HepG2 (cell line): ENCODE measurements around the gene ATP1B2. TPM values are rescaled to one million over a fixed set of nuclear protein-coding genes. Genes with fewer than 3 reads are reported as not detected.

ENCODE experiments used
- ETV6 ChIP-seq: sonication (generic); formaldehyde crosslinking; conservative IDR thresholded peaks from 2 replicates; pipeline ENCODE4 v1.4.0; 2020; ENCODE audit warnings: missing genetic modification reagents
- GFI1 ChIP-seq: sonication (generic); formaldehyde crosslinking; IDR thresholded peaks from 2 replicates; pipeline ENCODE4 v1.5.0; 2020; ENCODE audit warnings: missing genetic modification reagents, mild to moderate bottlenecking, borderline replicate concordance
- KAT8 ChIP-seq: IDR thresholded peaks from 2 replicates; pipeline ENCODE4 v1.6.1; 2016; ENCODE audit warnings: missing genetic modification reagents, missing compliant biosample characterization
- KDM2A ChIP-seq: sonication (generic); formaldehyde crosslinking; IDR thresholded peaks from 2 replicates; pipeline ENCODE4 v1.4.0; 2020; ENCODE audit warnings: low read depth, missing genetic modification reagents, borderline replicate concordance
- KLF15 ChIP-seq: sonication (generic); formaldehyde crosslinking; IDR thresholded peaks from 2 replicates; pipeline ENCODE4 v1.8.1; 2023; ENCODE audit warnings: borderline replicate concordance, mild to moderate bottlenecking, inconsistent platforms, missing genetic modification reagents, mixed read lengths
- MNT ChIP-seq: fragments of 450-650 bp; IDR thresholded peaks from 2 replicates; pipeline ENCODE4 v1.6.1; 2016
- POLR2A ChIP-seq, 2 experiments: IDR thresholded peaks; 2 replicates each; pipeline ENCODE4 v1.6.1; 2011; ENCODE audit warnings: low read depth in 2 of 2, low read length in 2 of 2, mild to moderate bottlenecking in 1 of 2, moderate library complexity in 1 of 2; ENCODE audit not compliant: insufficient read depth in 1 of 2
- SOX5 ChIP-seq: IDR thresholded peaks from 2 replicates; pipeline ENCODE4 v1.6.1; 2016; ENCODE audit warnings: borderline replicate concordance
- SP4 ChIP-seq: sonication (generic); formaldehyde crosslinking; IDR thresholded peaks from 2 replicates; pipeline ENCODE4 v1.8.1; 2023; ENCODE audit warnings: mild to moderate bottlenecking, missing genetic modification reagents
- SYNCRIP ChIP-seq: fragments of 200-400 bp; formaldehyde crosslinking; IDR thresholded peaks from 2 replicates; pipeline ENCODE4 v1.6.1; 2018; ENCODE audit warnings: mild to moderate bottlenecking, low read depth, low read length; ENCODE audit not compliant: insufficient read depth
- TBL1XR1 ChIP-seq: fragments of 150-350 bp; IDR thresholded peaks from 2 replicates; pipeline ENCODE4 v1.6.1; 2014; ENCODE audit warnings: borderline replicate concordance, low read length; ENCODE audit not compliant: partially characterized antibody
- ZBED4 ChIP-seq: sonication (generic); formaldehyde crosslinking; IDR thresholded peaks from 2 replicates; pipeline ENCODE4 v1.4.0; 2020; ENCODE audit warnings: missing genetic modification reagents, borderline replicate concordance
- ZMYM3 ChIP-seq: sonication (generic); formaldehyde crosslinking; IDR thresholded peaks from 2 replicates; pipeline ENCODE4 v1.5.1; 2020; ENCODE audit warnings: mild to moderate bottlenecking, missing genetic modification reagents
- ZNF350 ChIP-seq: sonication (generic); formaldehyde crosslinking; IDR thresholded peaks from 2 replicates; pipeline ENCODE4 v1.4.0; 2020; ENCODE audit warnings: mild to moderate bottlenecking, low read depth, missing genetic modification reagents, borderline replicate concordance
- ZNF362 ChIP-seq: sonication (generic); formaldehyde crosslinking; IDR thresholded peaks from 2 replicates; pipeline ENCODE4 v1.4.0; 2020; ENCODE audit warnings: missing genetic modification reagents, mild to moderate bottlenecking, borderline replicate concordance
- ZNF644 ChIP-seq: IDR thresholded peaks from 2 replicates; pipeline ENCODE4 v1.6.1; 2016; ENCODE audit warnings: low read depth
- ZNF770 ChIP-seq: sonication (generic); formaldehyde crosslinking; IDR thresholded peaks from 2 replicates; pipeline ENCODE4 v1.5.0; 2020; ENCODE audit warnings: mild to moderate bottlenecking, missing genetic modification reagents
- ZNF777 ChIP-seq: sonication (generic); formaldehyde crosslinking; IDR thresholded peaks from 2 replicates; pipeline ENCODE4 v1.4.0; 2020; ENCODE audit warnings: missing genetic modification reagents
- ZNF788 ChIP-seq: sonication (generic); formaldehyde crosslinking; IDR thresholded peaks from 2 replicates; pipeline ENCODE4 v1.5.0; 2020; ENCODE audit warnings: mild to moderate bottlenecking, missing genetic modification reagents, borderline replicate concordance
- ZSCAN9 ChIP-seq: IDR thresholded peaks from 2 replicates; pipeline ENCODE4 v1.6.1; 2016; ENCODE audit warnings: borderline replicate concordance
- polyA plus RNA-seq, 8 experiments: library from polyadenylated mRNA; depleted of rRNA in 3 of 8; stranded (reverse) in 7 of 8; unstranded in 1 of 8; fragments of >200 nt; fragmentation: Illumina TruSeq in 4 of 8; extraction: Trizol in 4 of 8; gene quantifications; 2 replicates each; pipeline versions ENCODE4 v1.2.1 to v1.2.3, GENCODE V29; 2011 to 2016; ENCODE audit warnings: low read depth in 4 of 8, missing spikeins in 1 of 8, mixed read lengths in 1 of 8; ENCODE audit not compliant: insufficient read depth in 1 of 8
- total RNA-seq, 5 experiments: library from RNA; depleted of rRNA; stranded (reverse); fragments of >200 nt; fragmentation: Illumina TruSeq; extraction: Trizol; gene quantifications; 2 replicates each; pipeline ENCODE4 v1.2.3, GENCODE V29; 2016; ENCODE audit warnings: low read depth in 1 of 5
- TF ChIP-seq, protein P1 (sequence below): sonication (generic); formaldehyde crosslinking; IDR thresholded peaks from 2 replicates; pipeline ENCODE4 v1.5.0; 2020; ENCODE audit warnings: missing genetic modification reagents, mild to moderate bottlenecking, borderline replicate concordance

ATP1B2 gene
- total and polyA plus RNA-seq, 2 of the 13 experiments (the other 11 are each of a cell fraction or from before 2014, with no cell fraction given), result not detected

DNA sequence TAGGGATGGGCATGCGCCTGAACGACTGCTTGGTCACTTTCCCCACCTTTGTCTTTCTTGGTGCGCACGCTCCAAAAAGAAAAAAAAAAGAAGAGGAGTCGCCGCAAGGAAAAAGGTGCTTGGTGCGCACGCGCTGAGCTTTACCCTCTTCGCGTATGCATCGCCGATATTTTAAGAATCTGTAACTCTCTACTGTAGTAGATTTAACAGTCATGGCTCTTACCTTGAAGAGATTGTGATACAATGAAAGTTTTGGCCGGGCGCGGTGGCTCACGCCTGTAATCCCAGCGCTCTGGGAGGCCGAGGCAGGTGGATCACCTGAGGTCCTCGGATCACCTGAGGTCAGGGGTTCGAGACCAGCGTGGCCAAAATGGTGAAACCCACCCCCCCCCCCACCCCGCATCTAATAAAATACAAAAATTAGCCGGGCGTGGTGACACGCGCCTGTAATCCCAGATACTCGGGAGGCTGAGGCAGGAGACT is 35.4 kb upstream of the ATP1B2 start (continued):
- TF ChIP-seq MNT (no peak), ZNF362 (CRISPR knock-in tag) (peak; percentile 97), KDM2A (peak; percentile 31; the same call in 1 of the 2 replicates), KAT8 (CRISPR knock-in tag) (peak; percentile 63; the same call in 1 of the 2 replicates), TBL1XR1 (no peak), ZNF770 (CRISPR knock-in tag) (no peak), ZMYM3 (CRISPR knock-in tag) (peak; percentile 79), SOX5 (CRISPR knock-in tag) (peak; percentile 46; the same call in 1 of the 2 replicates), ZNF788 (0 out of 2 replicates have a peak, but pooled peaks have one; percentile 16), KLF15 (CRISPR knock-in tag) (0 out of 2 replicates have a peak, but pooled peaks have one; percentile 5), ZSCAN9 (0 out of 2 replicates have a peak, but pooled peaks have one; percentile 10), SP4 (CRISPR knock-in tag) (no peak; the same call in 1 of the 2 replicates), ETV6 (no peak), POLR2A (IDR thresholded peaks at IDR 0.05; ENCODE audit: insufficient read depth in 1 of 2, low read depth in 2 of 2, low read length in 2 of 2) (peak in 1 of 2 experiments; percentile 2; a peak in 1 of 4 replicates), ZNF644 (CRISPR knock-in tag) (no peak), SYNCRIP (no peak), ZNF350 (CRISPR knock-in tag) (peak; percentile 57; the same call in 1 of the 2 replicates), GFI1 (no peak), ZBED4 (CRISPR knock-in tag) (0 out of 2 replicates have a peak, but pooled peaks have one; percentile 21), ZNF777 (no peak)
- TF ChIP-seq, protein P1, sequence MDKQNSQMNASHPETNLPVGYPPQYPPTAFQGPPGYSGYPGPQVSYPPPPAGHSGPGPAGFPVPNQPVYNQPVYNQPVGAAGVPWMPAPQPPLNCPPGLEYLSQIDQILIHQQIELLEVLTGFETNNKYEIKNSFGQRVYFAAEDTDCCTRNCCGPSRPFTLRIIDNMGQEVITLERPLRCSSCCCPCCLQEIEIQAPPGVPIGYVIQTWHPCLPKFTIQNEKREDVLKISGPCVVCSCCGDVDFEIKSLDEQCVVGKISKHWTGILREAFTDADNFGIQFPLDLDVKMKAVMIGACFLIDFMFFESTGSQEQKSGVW (CRISPR knock-in tag), result no peak
